ENCODE data around the gene CHST3. TPM values are rescaled to one million over a fixed set of nuclear protein-coding genes. Genes with fewer than 3 reads are reported as not detected.
A peak's percentile ranks its signal among the peaks of the same experiment; 100 is the strongest.
"Not testable (repeated sequence)": the region's sequence is repeated elsewhere in the genome, so short reads cannot be mapped to it uniquely, and the experiment has no call there.

Gene CHST3
- 26.0 TPM for total RNA-seq

- H3K4me1 ChIP-seq: peaks cover 55% of the 10 kb centered on the region
- H3K9me3 ChIP-seq: no peaks in the 10 kb centered on the region
- no peak for DNase-seq (ENCODE audit: extremely low spot score in 2 of 2)
- no peaks in the 10 kb centered on the region for H3K36me3 ChIP-seq
- H3K27ac ChIP-seq: peak within 1 kb of the TSS; percentile 98
- no peaks in the 10 kb centered on the region for H3K27me3 ChIP-seq
- intact Hi-C loops (cut with DNase I): loop anchor here (10.0 kb wide), 2 partner anchors 51 to 371 kb away; no protein-coding TSS in a partner anchor
- TF ChIP-seq POLR2AphosphoS5 (IDR thresholded peaks at IDR 0.05; ENCODE audit: insufficient read depth in 1 of 2, low read depth in 1 of 2) (peak in 1 of 2 donors; percentile 67), POLR2A (IDR thresholded peaks at IDR 0.05) (no peak)
- H3K4me3 ChIP-seq: peak within 1 kb of the TSS; percentile 59 to 70
These were observed at the start of gene CHST3 for GRCh38 chr10:71964098-71964742. TSS of gene CHST3 (plus strand) at chr10:71964395. CDS start at chr10:72005843, 41,448 bp downstream.

- H3K9me3 ChIP-seq: no peaks in the 10 kb centered on the region
- H3K27me3 ChIP-seq: no peaks in the 10 kb centered on the region
- intact Hi-C loops (cut with DNase I): no loop called here
- TF ChIP-seq POLR2AphosphoS5 (IDR thresholded peaks at IDR 0.05; ENCODE audit: insufficient read depth in 1 of 2, low read depth in 1 of 2) (no peak), POLR2A (IDR thresholded peaks at IDR 0.05) (no peak), CTCF (IDR thresholded peaks at IDR 0.05) (no peak)
- H3K4me3 ChIP-seq: no peak overlapping the region
- peaks cover 22% of the 10 kb centered on the region for H3K4me1 ChIP-seq
- H3K27ac ChIP-seq: no peak overlapping the region
- DNase-seq (ENCODE audit: extremely low spot score in 2 of 2): no peak
- H3K36me3 ChIP-seq: no peaks in the 10 kb centered on the region
These were observed 47.4 kb upstream of the CHST3 start for GRCh38 chr10:71916827-71917226.

- Histone ChIP-seq H3K27ac (no peak overlapping the region), H3K4me1 (peaks cover 40% of the 10 kb centered on the region)
- intact Hi-C loops (cut with DNase I): no loop called here
These were observed 45.2 kb upstream of the CHST3 start for GRCh38 chr10:71918992-71919391.

GRCh38 chr10:71919956-71920539 lies 44.1 kb upstream of the CHST3 start:
- H3K4me3 ChIP-seq: peak overlapping the region in 1 of 2 donors; percentile 5
- H3K36me3 ChIP-seq; DNase-seq (ENCODE audit: extremely low spot score in 2 of 2); H3K27me3 ChIP-seq; intact Hi-C loops (cut with DNase I); H3K9me3 ChIP-seq: not testable (repeated sequence)
- peak overlapping the region; percentile 66 for H3K27ac ChIP-seq
- peaks cover 40% of the 10 kb centered on the region for H3K4me1 ChIP-seq

More at GRCh38 chr10:71918992-71919391, 45.2 kb upstream of the CHST3 start:
- Histone ChIP-seq H3K9me3 (no peaks in the 10 kb centered on the region), H3K4me3 (no peak overlapping the region), H3K27me3 (no peaks in the 10 kb centered on the region), H3K36me3 (no peaks in the 10 kb centered on the region)
- DNase-seq (ENCODE audit: extremely low spot score in 2 of 2): no peak
- TF ChIP-seq CTCF (IDR thresholded peaks at IDR 0.05): no peak
- TF ChIP-seq POLR2AphosphoS5 (IDR thresholded peaks at IDR 0.05; ENCODE audit: insufficient read depth in 1 of 2, low read depth in 1 of 2): no peak
- TF ChIP-seq POLR2A (IDR thresholded peaks at IDR 0.05): no peak

- Histone ChIP-seq H3K9me3 (no peaks in the 10 kb centered on the region), H3K27me3 (no peaks in the 10 kb centered on the region), H3K27ac (peak overlapping the region; percentile 66), H3K36me3 (no peaks in the 10 kb centered on the region), H3K4me3 (peak overlapping the region in 1 of 2 donors; percentile 5), H3K4me1 (peaks cover 40% of the 10 kb centered on the region)
- TF ChIP-seq CTCF (IDR thresholded peaks at IDR 0.05): no peak
- no peak for DNase-seq (ENCODE audit: extremely low spot score in 2 of 2)
- intact Hi-C loops (cut with DNase I): no loop called here
These were observed 43.5 kb upstream of the CHST3 start for GRCh38 chr10:71920540-71921323.
